ENCODE data around the gene MYO7B. TPM values are rescaled to one million over a fixed set of nuclear protein-coding genes. Genes with fewer than 3 reads are reported as not detected.

The MYO7B gene
- total RNA-seq, 2 donors from 2014 or later = 0.52 to 0.67 TPM

DNA sequence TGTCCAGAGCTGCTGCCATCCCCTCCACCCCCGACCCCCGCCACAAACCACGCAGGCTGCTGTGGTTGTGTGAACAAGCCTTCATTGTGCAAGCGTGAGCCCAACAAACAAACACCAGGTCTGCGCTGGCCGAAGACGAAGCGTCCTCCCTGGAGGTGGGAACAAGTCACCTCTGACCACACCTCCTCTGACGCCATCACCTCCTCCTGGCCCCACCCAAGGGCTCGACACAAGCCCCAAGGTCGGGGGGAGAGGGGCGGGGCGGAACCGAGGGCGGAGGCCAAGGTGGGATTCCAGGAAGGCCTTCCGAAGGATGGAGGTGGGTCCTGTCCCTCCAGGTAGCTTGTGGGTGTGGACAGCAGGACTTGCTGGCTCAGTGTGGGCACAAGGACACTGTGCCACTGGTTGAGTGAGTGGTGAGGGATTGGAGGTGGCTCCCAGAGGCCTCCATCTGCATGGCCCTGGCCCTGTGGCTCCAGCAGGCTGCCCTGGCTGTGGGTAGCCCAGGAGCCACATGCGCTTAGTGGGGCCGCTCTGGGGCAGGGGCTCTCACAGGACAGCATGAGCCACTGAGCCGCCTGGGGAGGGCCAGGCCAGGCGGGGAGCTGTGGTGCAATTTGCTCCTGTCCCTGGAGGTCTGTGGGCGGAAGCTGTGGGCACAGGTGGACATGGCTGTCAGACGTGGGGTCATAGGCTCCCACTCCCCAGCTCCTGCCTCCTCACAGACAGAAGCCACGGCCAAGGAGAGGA, 103.1 kb downstream of the MYO7B start:
- peak overlapping the region; percentile 80 to 89 for H3K27ac ChIP-seq
- TF ChIP-seq, protein P1, sequence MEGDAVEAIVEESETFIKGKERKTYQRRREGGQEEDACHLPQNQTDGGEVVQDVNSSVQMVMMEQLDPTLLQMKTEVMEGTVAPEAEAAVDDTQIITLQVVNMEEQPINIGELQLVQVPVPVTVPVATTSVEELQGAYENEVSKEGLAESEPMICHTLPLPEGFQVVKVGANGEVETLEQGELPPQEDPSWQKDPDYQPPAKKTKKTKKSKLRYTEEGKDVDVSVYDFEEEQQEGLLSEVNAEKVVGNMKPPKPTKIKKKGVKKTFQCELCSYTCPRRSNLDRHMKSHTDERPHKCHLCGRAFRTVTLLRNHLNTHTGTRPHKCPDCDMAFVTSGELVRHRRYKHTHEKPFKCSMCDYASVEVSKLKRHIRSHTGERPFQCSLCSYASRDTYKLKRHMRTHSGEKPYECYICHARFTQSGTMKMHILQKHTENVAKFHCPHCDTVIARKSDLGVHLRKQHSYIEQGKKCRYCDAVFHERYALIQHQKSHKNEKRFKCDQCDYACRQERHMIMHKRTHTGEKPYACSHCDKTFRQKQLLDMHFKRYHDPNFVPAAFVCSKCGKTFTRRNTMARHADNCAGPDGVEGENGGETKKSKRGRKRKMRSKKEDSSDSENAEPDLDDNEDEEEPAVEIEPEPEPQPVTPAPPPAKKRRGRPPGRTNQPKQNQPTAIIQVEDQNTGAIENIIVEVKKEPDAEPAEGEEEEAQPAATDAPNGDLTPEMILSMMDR (IDR thresholded peaks at IDR 0.05) = no peak

GRCh38 chr2:127639111-127639474, 103.6 kb downstream of the MYO7B start:
- DNase-seq (ENCODE audit: low spot score) = no peak
- Histone ChIP-seq H3K36me3 (peaks cover 55% of the 10 kb centered on the region), H3K4me1 (peaks cover 0 to 93% of the 10 kb centered on the region in 2 donors), H3K27me3 (no peaks in the 10 kb centered on the region), H3K4me3 (no peak overlapping the region), H3K27ac (peak overlapping the region; percentile 80 to 89), H3K9me3 (no peaks in the 10 kb centered on the region)
- TF ChIP-seq, protein P1 (IDR thresholded peaks at IDR 0.05) = no peak

More for the DNA sequence above, 103.1 kb downstream of the MYO7B start:
- Histone ChIP-seq H3K36me3 (peaks cover 54% of the 10 kb centered on the region), H3K4me1 (peaks cover 0 to 93% of the 10 kb centered on the region in 2 donors), H3K4me3 (no peak overlapping the region), H3K27me3 (no peaks in the 10 kb centered on the region), H3K9me3 (no peaks in the 10 kb centered on the region)
- DNase-seq (ENCODE audit: low spot score) = no peak

DNA sequence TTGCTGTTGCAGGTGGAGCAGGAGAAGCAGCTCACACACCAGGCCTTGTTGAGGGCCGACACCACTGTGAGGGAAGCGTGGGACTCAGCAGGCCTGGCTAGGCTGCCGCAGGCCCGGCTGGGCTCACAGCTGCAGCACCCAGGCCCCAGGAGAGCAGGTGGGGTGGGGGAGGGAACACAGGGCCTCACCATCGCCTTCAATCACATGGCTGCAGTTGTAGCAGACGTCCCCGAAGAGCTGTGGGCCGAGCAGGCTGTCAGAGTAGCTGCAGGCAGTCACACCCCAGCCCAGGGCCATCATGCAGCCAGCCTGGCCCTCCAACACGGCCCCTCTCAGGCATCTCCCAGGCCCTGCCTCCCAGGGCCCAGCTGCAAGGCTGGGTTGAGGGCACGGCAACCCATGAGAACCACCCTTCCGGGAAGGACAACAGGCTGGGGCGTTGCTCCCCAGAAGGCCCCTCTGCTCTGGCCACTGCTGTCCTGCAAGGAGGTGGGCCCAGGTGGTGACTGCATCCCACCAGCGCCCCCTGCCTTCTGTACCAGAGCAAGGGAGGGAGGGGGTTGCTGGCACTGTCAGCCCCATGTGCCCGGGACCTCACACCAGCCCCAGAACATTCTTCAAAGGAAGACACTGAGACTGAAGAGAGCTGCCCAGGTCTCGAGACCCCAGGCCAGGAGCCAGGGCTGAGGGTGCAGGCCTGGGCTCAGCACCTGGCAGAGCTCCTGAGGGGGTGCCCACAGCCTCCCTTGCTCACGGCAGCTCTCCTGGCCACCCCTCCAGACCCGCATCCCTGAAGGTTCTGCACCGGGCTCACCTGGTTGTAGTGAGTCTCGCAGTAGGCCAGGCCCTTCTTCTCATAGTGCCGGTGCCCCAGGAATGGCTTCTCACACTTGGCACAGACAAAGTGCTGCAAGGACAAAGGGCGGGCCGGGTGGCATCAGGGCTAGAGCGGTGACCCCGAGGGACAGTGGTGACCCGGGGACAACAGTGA, 104.9 kb downstream of the MYO7B start:
- DNase-seq (ENCODE audit: low spot score) = no peak
- H3K27me3 ChIP-seq = no peaks in the 10 kb centered on the region
- H3K27ac ChIP-seq = peak overlapping the region; percentile 29 to 36
- no peaks in the 10 kb centered on the region for H3K9me3 ChIP-seq
- TF ChIP-seq, protein P1 (IDR thresholded peaks at IDR 0.05) = peak in 1 of 2 donors; percentile 32
- H3K36me3 ChIP-seq = peaks cover 66% of the 10 kb centered on the region
- H3K4me1 ChIP-seq = peaks cover 0 to 88% of the 10 kb centered on the region in 2 donors
- no peak overlapping the region for H3K4me3 ChIP-seq

DNA sequence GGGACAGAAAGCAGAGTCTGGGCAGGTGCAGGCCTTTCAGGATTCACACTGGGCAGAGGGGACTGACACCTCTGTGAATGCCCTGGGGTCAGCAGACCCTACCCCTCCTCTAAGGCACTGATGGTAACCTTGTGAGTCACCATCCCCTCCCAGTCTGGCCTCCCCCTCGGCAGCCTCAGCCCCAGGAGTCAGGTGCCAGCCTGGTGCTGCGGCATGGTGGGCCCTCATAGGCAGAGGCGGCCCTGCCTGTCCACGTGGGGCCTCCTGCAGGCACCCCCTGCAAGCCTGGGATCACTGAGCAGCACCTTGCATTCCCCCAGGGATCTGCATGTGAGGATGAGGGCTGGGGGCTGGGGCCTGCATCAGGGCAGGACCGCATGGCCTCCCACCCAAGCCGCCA, 105.7 kb downstream of the MYO7B start:
- Histone ChIP-seq H3K4me1 (peaks cover 0 to 83% of the 10 kb centered on the region in 2 donors), H3K27ac (peak overlapping the region in 1 of 2 donors; percentile 61), H3K27me3 (no peaks in the 10 kb centered on the region), H3K36me3 (peaks cover 67% of the 10 kb centered on the region), H3K9me3 (no peaks in the 10 kb centered on the region), H3K4me3 (no peak overlapping the region)
- TF ChIP-seq, protein P1 (IDR thresholded peaks at IDR 0.05) = no peak
- DNase-seq (ENCODE audit: low spot score) = no peak

DNA sequence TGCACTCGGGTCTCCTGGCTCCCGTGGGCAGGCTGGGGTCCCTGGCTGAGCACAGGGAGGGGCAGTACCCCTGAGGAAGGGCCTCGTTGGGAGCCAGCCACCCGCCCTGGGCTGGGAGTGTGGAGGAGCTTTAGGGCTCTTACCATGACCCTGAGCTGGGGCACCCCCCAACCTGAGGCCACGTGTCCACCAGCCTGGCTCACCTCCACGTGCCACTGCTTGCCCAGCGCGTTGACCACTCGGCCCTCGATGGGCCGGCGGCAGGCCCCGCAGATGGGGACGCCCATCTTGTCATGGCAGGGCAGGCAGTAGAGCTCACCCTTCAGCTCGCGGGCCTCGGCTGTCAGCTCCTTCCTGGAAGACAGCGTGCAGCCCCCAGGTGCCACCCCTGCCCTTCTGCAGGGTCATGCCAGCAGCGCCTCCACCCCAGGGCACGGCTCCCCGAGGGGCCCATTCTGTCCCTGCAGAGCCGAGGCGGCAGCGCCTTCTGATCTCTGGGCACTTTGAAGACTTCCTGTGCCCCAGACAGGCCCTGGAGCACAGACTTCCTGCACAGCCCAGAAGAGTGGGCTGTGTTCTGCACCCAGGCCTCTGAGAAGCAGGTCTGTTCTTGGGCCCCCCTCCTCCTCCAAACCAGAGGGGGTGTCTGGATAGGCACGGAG, 106.5 kb downstream of the MYO7B start:
- no peak for DNase-seq (ENCODE audit: low spot score)
- Histone ChIP-seq H3K36me3 (peaks cover 73% of the 10 kb centered on the region), H3K27ac (peak overlapping the region; percentile 15 to 61), H3K4me1 (peaks cover 0 to 83% of the 10 kb centered on the region in 2 donors), H3K27me3 (no peaks in the 10 kb centered on the region), H3K4me3 (no peak overlapping the region), H3K9me3 (no peaks in the 10 kb centered on the region)
- TF ChIP-seq, protein P1 (IDR thresholded peaks at IDR 0.05) = no peak

Data from right atrium auricular region (tissue), 2 donors.